ENCODE measurements around the gene FAM234B.

FAM234B gene

DNA sequence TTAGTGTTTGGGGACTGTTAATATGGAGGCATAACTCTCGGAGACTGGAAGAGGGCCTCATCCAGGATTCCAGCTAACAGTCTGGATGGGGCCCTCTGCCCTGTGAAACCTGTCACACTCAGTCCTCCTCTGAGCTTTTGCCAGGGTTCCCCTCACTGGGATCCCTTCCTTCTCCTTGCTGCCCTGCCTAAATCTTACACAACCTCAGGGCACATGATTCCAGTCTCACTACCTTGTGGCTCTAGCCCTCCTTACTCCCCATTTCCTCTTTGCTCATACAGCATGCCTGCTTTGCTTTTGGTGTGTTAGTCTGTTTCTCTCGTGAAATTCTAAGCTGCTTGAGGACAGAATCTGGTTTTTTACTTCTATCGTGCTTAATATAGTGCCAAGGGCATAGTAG, 60.2 kb downstream of the FAM234B start:
- DNase-seq (ENCODE audit: extremely low spot score, insufficient read length, low read depth) (no peak), FAIRE-seq (no peak)

DNA sequence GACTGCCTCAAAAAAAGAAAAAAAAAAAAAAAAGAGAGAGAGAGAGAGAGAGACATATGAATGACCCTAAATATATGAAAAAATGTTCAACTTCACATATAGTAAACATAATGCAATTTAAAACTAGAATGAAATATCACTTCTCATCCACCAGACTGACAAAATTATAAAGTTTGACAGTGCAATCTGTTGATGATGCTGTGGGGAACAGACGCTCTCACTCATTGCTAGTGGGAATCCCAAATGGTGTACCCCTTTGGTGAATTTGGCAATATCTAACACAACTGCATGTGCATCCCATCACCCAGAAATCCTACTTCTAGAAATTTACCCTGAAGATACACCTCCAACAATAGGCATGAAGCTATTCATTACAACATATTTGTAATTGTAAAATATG, 61.6 kb downstream of the FAM234B start:
- DNase-seq (ENCODE audit: extremely low spot score, insufficient read length, low read depth), result no peak

GRCh38 chr12:13106666-13107065, 62.5 kb downstream of the FAM234B start:
- FAIRE-seq (no peak), DNase-seq (ENCODE audit: extremely low spot score, insufficient read length, low read depth) (no peak)

More for the DNA sequence above, 61.6 kb downstream of the FAM234B start:
- FAIRE-seq, result no peak

- DNase-seq (ENCODE audit: extremely low spot score, insufficient read length, low read depth) (no peak), FAIRE-seq (no peak)
These were observed 68.8 kb downstream of the FAM234B start for GRCh38 chr12:13112968-13113367.

- DNase-seq (ENCODE audit: extremely low spot score, insufficient read length, low read depth) (no peak), FAIRE-seq (no peak)
These were observed 70.3 kb downstream of the FAM234B start for GRCh38 chr12:13114251-13115052.

- FAIRE-seq, result no peak
- DNase-seq (ENCODE audit: extremely low spot score, insufficient read length, low read depth), result no peak
These were observed 72.1 kb downstream of the FAM234B start for GRCh38 chr12:13116259-13116658.

DNA sequence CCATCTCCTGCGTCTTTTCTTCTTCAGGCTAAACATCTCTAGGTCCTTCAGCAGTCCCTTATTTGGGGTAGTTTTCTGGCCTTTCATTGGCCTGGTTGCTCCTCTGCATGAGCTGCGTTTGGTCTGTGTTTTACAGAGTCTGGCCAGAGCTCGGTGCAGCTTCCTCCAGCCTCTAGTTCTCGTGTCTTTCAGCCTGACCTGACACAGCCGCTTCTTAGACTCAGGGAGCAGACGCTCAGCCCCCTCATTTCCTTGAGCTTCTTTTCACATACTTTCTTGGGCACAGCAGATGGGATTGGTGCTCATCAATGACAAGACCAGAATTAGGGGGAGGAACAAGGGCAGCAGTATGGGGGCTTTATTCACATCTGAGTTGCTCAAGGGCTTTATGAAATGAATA, 72.8 kb downstream of the FAM234B start:
- DNase-seq (ENCODE audit: extremely low spot score, insufficient read length, low read depth) (no peak), FAIRE-seq (no peak)

DNA sequence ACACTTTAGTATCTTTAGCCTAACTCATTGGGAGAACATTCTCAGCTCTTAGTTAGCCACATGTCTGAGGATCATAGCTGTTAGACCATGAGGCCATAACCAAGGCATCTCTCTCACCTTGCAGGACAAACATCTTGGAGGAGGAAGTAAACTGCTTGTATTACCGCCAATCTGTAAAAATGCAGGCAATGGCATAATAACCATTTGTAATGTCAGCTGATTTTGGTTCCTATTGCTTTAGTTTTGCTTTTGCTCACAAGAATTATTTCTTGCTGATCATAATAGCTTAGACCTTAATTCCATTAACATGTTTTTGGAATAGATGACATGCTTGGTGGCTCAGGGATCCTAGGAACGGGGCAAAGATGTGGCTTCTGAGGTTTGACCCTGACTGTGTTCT, 75.6 kb downstream of the FAM234B start:
- no peak for DNase-seq (ENCODE audit: extremely low spot score, insufficient read length, low read depth)
- FAIRE-seq, result no peak

DNA sequence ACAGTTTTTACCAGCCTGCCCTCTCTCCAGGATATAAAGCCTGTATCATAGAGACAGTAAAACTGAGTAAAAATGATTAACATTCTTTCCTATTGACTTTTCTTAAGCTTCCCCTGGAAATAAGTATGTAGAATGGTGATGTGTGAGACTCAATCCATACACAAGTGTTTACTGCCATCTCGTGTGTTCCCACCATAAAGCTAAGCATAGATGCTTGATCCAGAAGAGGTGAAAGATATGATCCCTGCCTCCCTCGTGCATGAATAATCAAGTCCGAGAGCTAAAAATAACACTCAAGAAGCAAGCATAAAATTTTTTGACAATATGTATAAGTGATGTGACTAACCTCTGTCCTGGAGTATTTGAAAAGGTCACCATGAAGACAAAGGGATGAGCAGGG, 76.2 kb downstream of the FAM234B start:
- DNase-seq (ENCODE audit: extremely low spot score, insufficient read length, low read depth) (no peak), FAIRE-seq (no peak)

- no peak for DNase-seq (ENCODE audit: extremely low spot score, insufficient read length, low read depth)
- no peak for FAIRE-seq
These were observed 77.4 kb downstream of the FAM234B start for GRCh38 chr12:13121568-13121967.

GRCh38 chr12:13124656-13125505, 80.7 kb downstream of the FAM234B start:
- FAIRE-seq (no peak), DNase-seq (ENCODE audit: extremely low spot score, insufficient read length, low read depth) (no peak)

DNA sequence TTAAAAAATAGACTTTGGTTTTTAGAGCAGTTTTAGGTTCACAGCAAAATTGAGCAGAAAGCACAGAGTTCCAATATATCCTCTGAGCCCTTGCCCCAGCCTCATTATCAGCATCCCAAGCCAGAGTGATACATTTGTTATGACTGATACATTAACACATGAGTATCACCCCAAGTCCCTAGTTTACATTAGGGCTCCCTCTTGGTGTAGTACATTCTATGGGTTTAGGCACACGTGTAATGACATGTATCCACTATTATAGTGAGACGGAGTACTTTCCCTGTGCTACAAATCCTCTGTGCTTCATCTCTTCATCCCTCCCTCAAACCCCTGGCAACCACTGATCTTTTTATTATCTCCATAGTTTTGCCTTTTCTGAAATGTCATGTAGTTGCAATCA, 81.8 kb downstream of the FAM234B start:
- FAIRE-seq (no peak), DNase-seq (ENCODE audit: extremely low spot score, insufficient read length, low read depth) (no peak)

DNA sequence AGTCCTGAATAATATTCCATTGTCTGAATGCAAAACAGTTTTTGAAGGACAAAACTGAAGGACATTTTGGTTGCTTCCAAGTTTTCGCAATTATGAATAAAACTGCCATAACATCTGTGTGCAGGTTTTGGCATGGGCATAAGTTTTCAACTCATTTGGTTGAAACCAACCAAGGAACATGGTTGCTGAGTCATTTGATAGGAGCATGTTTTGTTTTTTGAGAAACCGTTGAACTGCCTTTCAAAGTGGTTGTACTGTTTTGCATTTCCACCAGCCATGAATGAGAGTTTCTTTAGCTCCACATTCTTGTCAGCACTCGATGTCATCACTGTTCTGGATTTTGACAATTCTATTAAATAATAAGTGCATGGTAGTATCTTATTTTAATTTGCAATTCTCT, 82.3 kb downstream of the FAM234B start:
- FAIRE-seq, result no peak
- DNase-seq (ENCODE audit: extremely low spot score, insufficient read length, low read depth), result no peak

- no peak for DNase-seq (ENCODE audit: extremely low spot score, insufficient read length, low read depth)
- FAIRE-seq, result no peak
These were observed 83.3 kb downstream of the FAM234B start for GRCh38 chr12:13127444-13127843.

DNA sequence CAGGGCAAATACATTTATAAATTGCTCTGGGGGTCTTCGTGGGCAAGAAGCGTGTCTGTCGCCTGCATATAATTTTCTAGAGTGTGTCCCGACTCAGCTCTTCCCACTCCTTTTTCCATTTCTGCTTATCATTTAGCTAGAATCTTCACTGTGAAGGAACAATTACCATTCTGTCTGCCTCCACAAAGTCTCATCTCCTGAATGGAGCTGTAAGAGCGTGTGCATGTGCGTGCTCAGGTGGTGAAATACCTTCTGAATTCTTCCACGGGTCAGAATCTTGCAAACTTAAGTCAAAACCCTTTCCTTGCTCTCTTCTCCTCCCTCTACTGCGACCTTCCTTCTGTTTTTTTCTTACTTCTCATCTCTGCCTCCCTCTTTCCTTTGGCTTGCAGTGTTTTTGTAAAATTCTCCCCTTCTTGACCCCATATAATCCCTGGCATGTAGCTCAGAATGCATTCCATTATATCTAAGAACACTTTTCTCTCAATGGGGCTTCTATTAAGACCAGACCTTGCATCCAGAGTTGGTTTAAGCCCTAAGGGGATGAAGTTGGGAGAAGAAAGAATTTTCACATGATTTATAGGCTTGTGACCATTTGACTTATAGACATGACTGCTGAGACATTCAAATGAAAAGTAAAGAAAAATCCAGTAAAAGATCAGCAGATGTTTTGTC, 84.2 kb downstream of the FAM234B start:
- FAIRE-seq (no peak), DNase-seq (ENCODE audit: extremely low spot score, insufficient read length, low read depth) (no peak)

DNA sequence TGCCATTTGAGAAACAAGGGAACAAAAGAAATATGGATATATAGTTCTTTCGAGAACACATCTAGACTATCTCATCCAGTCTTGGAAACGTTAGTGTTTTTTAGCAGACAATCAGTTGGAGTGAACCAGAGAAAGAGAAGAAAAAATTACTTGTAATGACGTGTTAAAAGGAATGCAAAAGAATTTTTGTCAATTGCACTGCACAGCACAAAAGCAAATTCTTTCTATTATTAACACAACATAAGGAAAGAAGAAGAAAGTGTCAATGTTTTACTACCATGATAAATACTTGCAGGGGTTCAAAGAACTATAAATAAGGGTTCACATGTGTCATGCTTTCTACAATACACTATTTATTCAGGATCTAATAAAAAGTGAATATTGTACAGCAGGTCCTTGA, 86.8 kb downstream of the FAM234B start:
- no peak for FAIRE-seq
- no peak for DNase-seq (ENCODE audit: extremely low spot score, insufficient read length, low read depth)
